Esophagus muscularis mucosa (tissue), 4 donors: ENCODE results near the gene SLC12A7. TPM values are rescaled to one million over a fixed set of nuclear protein-coding genes. Genes with fewer than 3 reads are reported as not detected.

Experiments
- DNase-seq: peaks from one replicate; pipeline ENCODE4 v3.0.0-alpha.2; 2017; ENCODE audit errors: extremely low spot score
- H3K27ac ChIP-seq, 4 donors: fragments of 200-600 bp; sonication (generic); replicated peaks in 1 of 4; 1 replicate in 3 of 4; 2 replicates in 1 of 4; pipeline ENCODE4 v1.5.1; 2016 to 2019; ENCODE audit warnings: mild to moderate bottlenecking in 1 of 4
- H3K27me3 ChIP-seq, 4 donors: fragments of 200-600 bp; sonication (generic); one replicate each; pipeline versions ENCODE4 v1.5.1 to v1.6.0; 2016 to 2019
- H3K36me3 ChIP-seq, 4 donors: fragments of 200-600 bp; sonication (generic); one replicate each; pipeline ENCODE4 v1.5.1; 2016 to 2019
- H3K4me1 ChIP-seq, 4 donors: fragments of 200-600 bp; sonication (generic); one replicate each; pipeline ENCODE4 v1.5.1; 2016 to 2019
- H3K4me3 ChIP-seq, 4 donors: fragments of 200-600 bp; sonication (generic); 1 replicate in 2 of 4; 2 replicates in 2 of 4; pipeline ENCODE4 v1.5.1; 2016 to 2019; ENCODE audit warnings: mild to moderate bottlenecking in 4 of 4, moderate library complexity in 1 of 4
- H3K9me3 ChIP-seq, 4 donors: fragments of 200-600 bp; sonication (generic); 1 replicate in 3 of 4; 2 replicates in 1 of 4; pipeline ENCODE4 v1.5.1; 2016 to 2019
- CTCF ChIP-seq, 3 experiments: fragments of 200-600 bp in 2 of 3; fragments of 450-650 bp in 1 of 3; sonication (generic) in 2 of 3; IDR thresholded peaks; one replicate each; pipeline ENCODE4 v1.5.1; 2017 to 2019; ENCODE audit warnings: antibody characterized with exemption in 3 of 3, mild to moderate bottlenecking in 2 of 3, moderate library complexity in 1 of 3
- EP300 ChIP-seq: sonication (generic); formaldehyde crosslinking; IDR thresholded peaks from one replicate; pipeline ENCODE4 v1.6.1; 2017; ENCODE audit warnings: antibody characterized with exemption
- POLR2A ChIP-seq: fragments of 450-650 bp; IDR thresholded peaks from one replicate; pipeline ENCODE4 v1.6.1; 2017; ENCODE audit warnings: antibody characterized with exemption, moderate library complexity, mild to moderate bottlenecking, low read depth
- POLR2AphosphoS5 ChIP-seq, 2 donors: sonication (generic); formaldehyde crosslinking; IDR thresholded peaks; one replicate each; pipeline ENCODE4 v1.6.1; 2017; ENCODE audit warnings: antibody characterized with exemption in 2 of 2
- WGBS: methylation state at CpG from one replicate; pipeline ENCODE4 v1.1.5; 2018; 5-methylcytosine and 5-hydroxymethylcytosine counted together
- intact Hi-C: fragments of 100-400 bp; cut with DNase I; formaldehyde crosslinking; loops from one replicate; pipeline ENCODE4 v1.15.1; 2023
- total RNA-seq, 4 donors: library from RNA; depleted of rRNA; stranded (reverse); fragments of >200 nt; gene quantifications; one replicate each; pipeline versions ENCODE4 v1.1.0 to v1.2.1, GENCODE V29; 2016

SLC12A7 gene
- total RNA-seq, 4 donors from 2014 or later, result 21.6 to 35.8 (median 25.4) TPM

GRCh38 chr5:1135696-1136525 lies 24.0 kb upstream of the SLC12A7 start:
- WGBS, result 78% methylated on average over 25 of the region's 27 CpGs
- intact Hi-C loops, result no loop called here
- DNase-seq, result no peak
- Histone ChIP-seq H3K4me3 (no peak overlapping the region), H3K4me1 (peaks cover 8 to 25% (median 18%) of the 10 kb centered on the region in 4 donors), H3K27ac (no peak overlapping the region), H3K36me3 (no peaks in the 10 kb centered on the region), H3K9me3 (no peaks in the 10 kb centered on the region), H3K27me3 (peaks cover 0 to 15% (median 0%) of the 10 kb centered on the region in 4 donors)
- TF ChIP-seq EP300 (no peak), CTCF (IDR thresholded peaks at IDR 0.05) (no peak), POLR2AphosphoS5 (IDR thresholded peaks at IDR 0.05) (no peak), POLR2A (no peak)

GRCh38 chr5:1134478-1134877 lies 22.6 kb upstream of the SLC12A7 start:
- no peak overlapping the region for H3K4me3 ChIP-seq
- no peak for TF ChIP-seq POLR2A
- TF ChIP-seq CTCF (IDR thresholded peaks at IDR 0.05), result no peak
- no peak for TF ChIP-seq EP300
- TF ChIP-seq POLR2AphosphoS5 (IDR thresholded peaks at IDR 0.05), result no peak
- peaks cover 0 to 15% (median 11%) of the 10 kb centered on the region in 4 donors for H3K4me1 ChIP-seq
- H3K36me3 ChIP-seq, result no peaks in the 10 kb centered on the region
- intact Hi-C loops, result no loop called here
- no peak for DNase-seq
- no peak overlapping the region for H3K27ac ChIP-seq
- 71% methylated on average over 14 of the region's 14 CpGs for WGBS
- H3K9me3 ChIP-seq, result no peaks in the 10 kb centered on the region
- peaks cover 0 to under 1% (median 0%) of the 10 kb centered on the region in 4 donors for H3K27me3 ChIP-seq

GRCh38 chr5:1133510-1134201 lies 21.8 kb upstream of the SLC12A7 start:
- Histone ChIP-seq H3K4me3 (no peak overlapping the region), H3K27me3 (no peaks in the 10 kb centered on the region), H3K4me1 (peaks cover under 1 to 19% (median 14%) of the 10 kb centered on the region in 4 donors), H3K9me3 (no peaks in the 10 kb centered on the region), H3K27ac (peak overlapping the region in 2 of 4 donors; percentile 35 to 43), H3K36me3 (no peaks in the 10 kb centered on the region)
- intact Hi-C loops, result no loop called here
- no peak for DNase-seq
- WGBS, result 75% methylated on average over 12 of the region's 17 CpGs
- TF ChIP-seq POLR2AphosphoS5 (IDR thresholded peaks at IDR 0.05) (no peak), EP300 (no peak), CTCF (IDR thresholded peaks at IDR 0.05) (no peak), POLR2A (no peak)

- Histone ChIP-seq H3K27ac (peak overlapping the region in 1 of 4 donors; percentile 43), H3K36me3 (no peaks in the 10 kb centered on the region), H3K9me3 (no peaks in the 10 kb centered on the region), H3K27me3 (no peaks in the 10 kb centered on the region), H3K4me3 (no peak overlapping the region), H3K4me1 (peaks cover 6 to 25% (median 20%) of the 10 kb centered on the region in 4 donors)
- intact Hi-C loops, result no loop called here
- no peak for TF ChIP-seq POLR2A
- TF ChIP-seq EP300, result no peak
- TF ChIP-seq CTCF (IDR thresholded peaks at IDR 0.05), result no peak
- WGBS, result 87% methylated on average over 7 of the region's 9 CpGs
- no peak for DNase-seq
Measured at GRCh38 chr5:1133108-1133507, 21.2 kb upstream of the SLC12A7 start.
